GM21619 (cell line): ENCODE results near the gene CASQ2.
A peak's percentile ranks its signal among the peaks of the same experiment; 100 is the strongest.
"Not testable (repeated sequence)": the region's sequence is repeated elsewhere in the genome, so short reads cannot be mapped to it uniquely, and the experiment has no call there.

Experiments used
- ATAC-seq: cut with Tn5 transposase; IDR thresholded peaks from one replicate; pipeline ENCODE4 v1.9.1; 2021; ENCODE audit not compliant: unreplicated experiment

Gene CASQ2

DNA sequence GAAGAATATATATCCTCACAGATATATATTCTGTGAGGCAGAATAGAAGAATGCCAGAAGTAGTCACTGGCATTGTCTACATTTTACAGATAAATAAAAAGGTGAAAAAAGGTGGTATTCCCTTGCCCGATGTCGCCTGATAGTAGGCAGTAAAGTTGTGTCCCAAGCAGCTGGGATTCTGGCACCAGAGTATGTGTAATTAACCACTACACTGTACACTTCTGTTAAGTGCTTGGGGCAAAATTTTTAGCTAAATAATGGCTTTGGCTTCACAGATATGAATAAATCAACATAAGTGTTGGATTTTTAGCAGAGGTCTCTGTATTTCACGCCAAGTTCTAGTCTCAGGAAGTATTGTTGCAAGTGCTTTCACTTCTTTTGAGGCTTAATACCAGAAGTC is 13.3 kb upstream of the CASQ2 start:
- no peak for ATAC-seq

DNA sequence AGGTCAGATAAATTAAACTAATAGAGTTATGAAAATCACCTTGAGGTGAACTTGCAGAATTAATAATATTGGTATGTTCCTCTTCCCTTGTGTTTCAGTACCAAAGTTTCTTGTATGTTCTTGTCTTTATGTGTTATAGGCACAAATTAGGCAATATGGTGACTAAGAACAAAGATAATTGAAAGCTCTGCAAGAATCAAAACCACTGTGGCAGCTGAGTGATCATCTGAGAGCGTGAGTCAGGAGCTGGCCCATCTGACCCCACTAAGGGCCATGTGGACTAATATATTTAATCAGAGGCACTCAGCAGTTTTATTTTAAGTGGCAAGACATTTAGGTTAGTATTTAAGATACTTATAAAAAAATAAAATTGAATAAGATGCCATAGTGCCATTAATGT is 12.8 kb upstream of the CASQ2 start:
- no peak for ATAC-seq

DNA sequence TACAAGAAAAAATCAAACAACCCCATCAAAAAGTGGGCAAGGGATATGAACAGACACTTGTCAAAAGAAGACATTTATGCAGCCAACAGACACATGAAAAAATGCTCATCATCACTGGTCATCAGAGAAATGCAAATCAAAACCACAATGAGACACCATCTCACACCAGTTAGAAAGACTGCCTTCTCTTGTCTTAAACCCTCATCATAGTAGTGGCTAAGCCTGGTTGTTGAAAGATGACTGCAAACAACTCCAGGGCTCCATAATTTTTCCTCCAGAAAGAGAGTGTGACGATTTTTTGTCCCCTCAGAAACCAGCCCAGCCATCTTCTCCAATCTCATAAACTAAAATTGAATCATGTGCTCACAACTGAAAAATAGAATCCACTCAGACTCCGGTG is 12.1 kb upstream of the CASQ2 start:
- not testable (repeated sequence) for ATAC-seq

DNA sequence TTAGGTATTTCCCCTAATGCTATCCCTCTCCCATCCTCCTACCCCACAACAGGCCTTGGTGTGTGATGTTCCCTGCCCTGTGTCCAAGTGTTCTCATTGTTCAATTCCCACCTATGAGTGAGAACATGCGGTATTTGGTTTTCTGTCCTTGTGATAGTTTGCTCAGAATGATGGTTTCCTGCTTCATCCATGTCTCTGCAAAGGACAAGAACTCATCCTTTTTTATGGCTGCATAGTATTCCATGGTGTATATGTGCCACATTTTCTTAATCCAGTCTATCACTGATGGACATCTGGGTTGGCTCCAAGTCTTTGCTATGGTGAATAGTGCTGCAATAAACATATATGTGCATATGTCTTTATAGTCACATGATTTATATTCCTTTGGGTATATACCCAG is 10.6 kb upstream of the CASQ2 start:
- not testable (repeated sequence) for ATAC-seq

DNA sequence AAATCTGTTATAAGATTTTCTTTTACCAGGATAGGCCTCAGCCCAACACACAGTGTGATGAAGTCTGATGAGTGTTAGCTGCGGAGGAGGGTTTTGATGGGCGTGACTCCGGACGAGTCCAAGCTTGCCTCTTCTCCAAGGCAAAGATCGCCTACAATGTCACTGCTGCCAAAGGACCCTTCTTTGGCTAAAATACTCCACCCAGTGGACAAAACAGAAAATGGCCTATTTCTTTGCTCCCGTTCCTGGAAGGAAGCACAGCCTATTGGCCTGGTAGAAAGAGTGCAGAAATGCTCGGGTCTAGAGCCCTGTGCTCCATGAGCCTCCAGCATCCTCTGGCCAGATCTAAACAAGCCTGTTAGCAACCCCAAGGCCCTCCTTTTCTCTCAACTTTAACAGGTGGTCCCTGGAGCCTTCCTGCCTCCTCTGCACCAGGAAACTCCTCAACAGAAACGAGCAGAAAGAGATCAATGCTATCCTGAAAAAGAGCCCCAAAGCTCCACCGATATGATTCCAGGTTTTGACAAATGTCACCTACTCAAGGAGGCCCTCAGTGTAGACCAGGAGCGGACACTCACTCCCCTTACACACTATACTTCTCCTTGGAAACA is 3.4 kb upstream of the CASQ2 start:
- peak; percentile 92 for ATAC-seq

DNA sequence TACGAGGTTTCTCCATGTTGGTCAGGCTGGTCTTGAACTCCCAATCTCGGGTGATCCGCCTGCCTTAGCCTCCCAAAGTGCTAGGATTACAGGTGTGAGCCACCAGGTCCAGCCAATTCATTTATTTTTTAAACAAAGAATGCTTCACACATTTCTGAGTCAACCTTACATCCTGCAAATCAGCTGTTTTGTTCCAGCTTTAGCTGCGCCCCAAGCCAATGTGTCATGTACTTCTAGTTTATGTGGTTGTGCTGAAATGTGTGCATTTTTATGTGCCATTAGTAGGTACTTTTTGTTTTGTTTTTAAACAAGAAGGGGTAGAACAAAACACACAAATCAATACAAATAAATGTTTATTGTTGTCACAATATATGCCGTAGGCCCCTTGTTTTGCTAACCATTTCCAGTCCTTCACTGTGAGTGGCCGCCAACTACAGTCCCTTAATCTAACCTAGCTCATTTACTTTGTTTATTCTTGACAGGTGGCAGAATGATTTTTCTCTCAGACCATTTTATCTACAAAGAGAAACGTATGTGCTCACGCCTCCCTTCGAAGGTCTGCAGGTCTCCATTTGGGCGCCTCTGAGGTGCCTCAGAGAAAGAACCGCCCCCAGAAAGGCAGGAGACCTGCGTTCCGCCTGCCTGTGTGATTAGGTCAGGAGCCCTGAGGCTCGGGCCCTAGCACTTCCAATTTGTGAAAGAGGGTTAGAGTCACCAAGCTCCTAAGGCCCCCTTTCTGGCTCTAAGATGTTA is 2.8 kb upstream of the CASQ2 start:
- peak; percentile 27 for ATAC-seq

DNA sequence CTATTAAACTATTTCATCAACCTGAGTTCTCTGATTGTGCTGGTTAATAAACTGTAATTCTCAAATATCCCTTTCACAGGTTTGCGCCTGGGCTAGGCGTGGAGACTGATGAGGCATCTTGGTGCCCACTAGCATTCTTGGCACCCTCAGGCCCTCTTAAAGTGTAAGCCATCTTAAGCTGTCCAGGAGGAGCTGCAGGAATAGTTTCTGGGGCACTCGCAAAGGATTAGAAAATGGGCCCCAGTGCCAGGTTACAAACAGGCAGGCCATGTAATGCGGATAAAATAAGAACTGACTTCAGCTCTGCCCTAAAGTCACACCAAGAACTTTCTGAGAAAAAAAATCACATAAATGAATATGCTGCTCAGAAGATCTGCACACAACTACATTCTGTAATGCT is 1.1 kb downstream of the CASQ2 start:
- ATAC-seq, result no peak

DNA sequence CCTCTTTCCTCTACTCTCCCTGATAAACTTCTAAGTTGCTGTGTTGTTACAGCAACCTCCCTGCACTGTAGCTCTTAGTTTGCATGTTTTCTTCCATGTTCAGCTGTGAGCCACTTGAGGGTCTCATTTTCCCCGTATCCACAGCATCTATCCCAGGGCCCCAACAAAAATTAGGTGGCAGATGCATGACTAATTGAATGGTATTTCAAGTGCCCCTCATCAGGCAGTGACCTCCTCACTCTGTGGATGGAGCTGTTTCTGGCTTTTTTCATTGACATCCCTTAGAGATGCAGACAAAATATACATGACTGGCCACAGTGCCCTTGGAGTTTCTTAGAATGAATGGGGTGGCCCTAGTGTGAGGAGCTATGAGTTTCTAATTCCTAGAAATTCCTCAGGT is 3.4 kb downstream of the CASQ2 start:
- no peak for ATAC-seq

DNA sequence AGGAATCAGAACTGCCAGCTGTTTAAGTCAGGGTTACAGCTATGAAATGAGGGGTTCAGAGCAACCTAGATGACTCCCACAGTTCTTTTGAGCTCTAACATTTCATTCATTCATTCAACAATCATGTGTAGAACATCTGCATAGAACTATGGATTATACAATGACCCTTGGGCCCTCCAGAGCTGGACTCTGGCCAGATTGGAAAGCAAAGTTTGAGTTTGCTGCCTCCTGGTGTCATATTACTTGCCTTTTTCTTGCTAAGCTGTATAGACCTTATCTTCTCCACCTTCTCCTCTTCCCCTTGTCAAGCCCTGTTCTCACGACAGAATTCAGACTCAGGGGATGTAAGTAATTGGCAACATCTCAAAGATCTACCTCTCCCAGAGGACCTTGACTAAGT is 4.0 kb downstream of the CASQ2 start:
- ATAC-seq, result no peak

DNA sequence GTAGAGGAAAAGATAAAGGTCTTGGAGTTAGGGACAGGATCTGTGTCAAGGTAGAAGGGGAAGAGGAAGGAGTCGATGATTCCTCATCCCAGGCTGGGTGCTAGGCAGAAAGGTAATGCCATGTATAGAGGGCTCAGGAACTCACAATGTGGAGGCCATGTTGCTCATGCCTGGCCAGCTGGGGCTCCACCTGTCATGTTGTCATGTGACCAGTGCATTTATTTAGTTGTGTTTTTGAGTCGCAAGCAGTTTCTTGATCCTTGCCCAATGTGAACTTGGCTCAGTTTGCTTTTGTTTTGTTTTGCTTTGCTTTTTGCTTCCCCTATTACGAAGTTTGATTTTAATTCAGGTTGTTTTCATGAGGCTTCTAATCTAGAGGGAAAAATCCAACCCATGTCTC is 5.7 kb downstream of the CASQ2 start:
- no peak for ATAC-seq

DNA sequence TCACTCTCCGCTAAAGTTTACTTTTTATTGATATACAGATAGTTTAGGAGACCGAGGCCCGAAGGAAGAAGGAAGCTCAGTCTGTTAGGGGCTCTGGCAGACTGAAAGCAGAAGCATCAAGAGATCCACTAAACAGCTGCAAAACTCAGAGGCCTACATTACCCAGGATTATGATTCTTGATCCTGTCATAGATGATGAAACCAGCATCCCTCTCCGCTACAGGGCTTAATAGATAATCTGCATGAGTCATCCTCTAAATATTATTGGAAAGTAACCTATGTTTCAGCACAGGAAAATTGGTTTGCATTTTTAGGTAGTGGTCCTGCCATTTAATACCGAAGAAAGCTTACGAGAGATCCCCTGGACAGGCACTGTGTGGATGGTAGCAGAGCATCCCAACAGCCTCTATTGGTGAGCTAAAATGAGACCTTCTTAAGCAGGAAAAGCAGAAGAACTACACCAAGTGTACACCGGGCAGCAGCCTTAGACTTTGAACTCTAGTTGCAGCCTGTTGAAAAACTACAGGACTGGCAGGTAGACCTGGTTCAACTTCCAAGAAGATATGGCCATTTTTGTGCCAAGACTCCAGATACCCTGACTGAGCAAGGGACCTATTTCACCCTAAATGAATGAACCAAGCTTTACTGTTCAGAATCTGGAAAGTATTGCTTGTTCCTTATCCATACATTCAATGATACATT is 6.8 kb downstream of the CASQ2 start:
- ATAC-seq, result no peak

DNA sequence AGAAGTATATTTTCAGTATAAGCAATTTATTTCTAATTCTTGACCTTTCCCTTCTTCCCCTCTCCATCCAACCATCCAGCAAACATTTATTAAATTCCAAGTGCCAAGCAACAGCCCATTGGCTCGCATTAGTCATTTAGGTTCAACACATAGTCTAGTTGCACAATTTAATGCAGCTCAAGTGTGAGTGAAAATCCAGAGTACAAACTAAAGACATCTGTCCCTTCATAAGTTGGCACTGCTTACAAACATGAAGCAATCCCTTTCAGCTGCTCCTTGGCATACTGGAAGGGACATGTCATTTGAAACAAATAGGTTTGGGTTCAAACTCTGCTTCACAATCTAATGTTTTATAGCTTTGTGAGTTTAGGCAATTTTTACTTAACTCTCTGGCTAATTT is 10.7 kb downstream of the CASQ2 start:
- ATAC-seq, result no peak

DNA sequence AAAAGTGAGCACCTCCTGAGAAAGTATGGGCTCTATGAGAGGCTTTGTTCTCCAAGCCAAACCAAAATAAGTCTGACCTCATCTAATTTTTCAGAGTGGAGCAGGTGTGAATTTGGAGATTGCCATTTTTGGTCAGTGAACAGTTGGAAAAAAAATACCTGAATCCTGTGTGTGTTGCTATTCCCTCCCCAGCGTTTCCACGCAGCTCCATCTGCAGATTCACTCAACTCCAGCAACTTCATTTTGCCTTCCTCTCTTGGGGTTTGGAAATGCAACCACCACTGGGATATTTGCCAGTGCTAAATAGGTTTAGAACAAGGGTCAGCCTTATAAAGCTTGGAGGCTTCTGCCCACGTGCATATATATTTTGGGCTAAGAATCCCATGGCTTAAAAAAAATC is 11.2 kb downstream of the CASQ2 start:
- ATAC-seq, result no peak

DNA sequence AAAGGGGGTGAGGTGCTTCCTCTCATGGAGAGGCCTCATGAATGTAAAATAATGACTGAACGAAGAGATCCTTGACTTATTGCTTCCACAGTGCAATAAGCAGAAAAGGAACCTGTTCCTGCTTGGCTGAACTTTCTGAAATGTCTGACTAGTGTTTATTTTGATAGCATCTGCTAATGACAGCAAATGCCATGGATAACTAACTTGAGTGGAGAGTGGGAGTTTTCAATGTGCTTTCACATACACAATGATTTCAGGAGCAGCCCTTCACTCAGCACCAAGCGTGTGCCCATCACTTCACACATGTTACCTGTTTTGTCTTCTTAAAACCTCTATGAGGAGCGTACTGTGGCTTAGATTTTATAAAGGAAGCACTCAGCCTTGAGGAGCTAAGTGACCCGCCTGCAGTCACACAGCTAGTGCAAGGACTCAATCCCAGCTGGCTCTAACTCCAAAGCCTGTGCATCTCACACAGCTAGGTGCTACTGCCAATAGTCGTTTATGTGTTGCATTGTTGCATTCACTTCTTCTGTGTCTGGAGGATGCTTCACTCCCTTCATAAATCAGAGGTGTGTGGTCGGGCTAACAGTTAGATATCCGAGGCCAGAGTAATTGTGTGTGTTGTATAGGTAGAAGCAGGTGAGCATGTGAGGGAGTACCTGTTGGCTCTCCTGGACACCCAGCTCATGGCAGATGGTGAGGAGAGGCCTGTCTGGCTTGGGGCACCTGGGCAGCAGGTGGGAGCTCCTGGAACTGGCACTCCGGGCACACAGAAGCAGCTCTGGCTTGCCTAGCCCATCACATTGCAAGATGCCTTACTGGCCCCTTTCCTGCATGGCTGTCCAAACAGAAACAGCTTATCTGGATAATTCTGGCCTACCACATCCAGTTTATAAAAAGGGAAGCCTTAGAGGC is 12.8 kb downstream of the CASQ2 start:
- no peak for ATAC-seq

DNA sequence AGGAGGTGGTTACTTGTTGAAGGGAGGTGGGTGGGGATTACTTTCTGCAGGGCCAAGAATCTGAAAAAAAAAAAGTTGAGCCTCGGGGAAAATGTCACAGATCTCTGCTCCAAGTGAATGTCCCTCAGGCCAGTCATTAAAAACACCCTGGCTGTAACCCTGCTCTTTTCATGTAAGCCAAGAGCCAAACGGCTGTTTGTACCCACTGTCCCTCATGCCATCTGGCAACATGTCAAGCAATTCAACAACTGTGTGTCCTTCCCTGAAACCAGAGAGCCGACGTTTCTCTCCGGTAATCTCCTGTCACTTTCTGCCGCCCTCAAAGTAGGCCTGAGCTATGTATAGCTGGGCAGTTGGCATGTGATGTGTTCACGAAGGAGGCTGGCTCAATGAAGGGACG is 14.7 kb downstream of the CASQ2 start:
- no peak for ATAC-seq

DNA sequence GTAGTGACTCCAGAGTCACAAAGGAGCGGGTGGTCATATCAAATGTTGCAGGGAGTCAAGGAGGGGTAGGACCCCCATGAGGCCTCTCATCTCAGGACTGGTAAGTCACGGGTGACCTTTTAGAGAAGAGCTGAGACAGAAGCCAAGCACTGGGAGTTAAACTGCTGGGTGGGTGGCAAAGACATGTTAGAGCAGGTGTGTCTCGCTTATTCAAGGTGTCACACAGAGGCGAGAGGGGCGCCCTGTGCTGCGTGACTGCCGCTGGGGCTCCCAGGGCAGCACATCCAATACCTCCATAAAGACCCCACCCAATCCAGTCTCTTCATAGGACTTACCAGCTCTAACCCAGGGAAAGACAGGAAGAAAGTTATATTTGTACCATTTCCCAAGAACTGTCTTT is 15.2 kb downstream of the CASQ2 start:
- no peak for ATAC-seq

DNA sequence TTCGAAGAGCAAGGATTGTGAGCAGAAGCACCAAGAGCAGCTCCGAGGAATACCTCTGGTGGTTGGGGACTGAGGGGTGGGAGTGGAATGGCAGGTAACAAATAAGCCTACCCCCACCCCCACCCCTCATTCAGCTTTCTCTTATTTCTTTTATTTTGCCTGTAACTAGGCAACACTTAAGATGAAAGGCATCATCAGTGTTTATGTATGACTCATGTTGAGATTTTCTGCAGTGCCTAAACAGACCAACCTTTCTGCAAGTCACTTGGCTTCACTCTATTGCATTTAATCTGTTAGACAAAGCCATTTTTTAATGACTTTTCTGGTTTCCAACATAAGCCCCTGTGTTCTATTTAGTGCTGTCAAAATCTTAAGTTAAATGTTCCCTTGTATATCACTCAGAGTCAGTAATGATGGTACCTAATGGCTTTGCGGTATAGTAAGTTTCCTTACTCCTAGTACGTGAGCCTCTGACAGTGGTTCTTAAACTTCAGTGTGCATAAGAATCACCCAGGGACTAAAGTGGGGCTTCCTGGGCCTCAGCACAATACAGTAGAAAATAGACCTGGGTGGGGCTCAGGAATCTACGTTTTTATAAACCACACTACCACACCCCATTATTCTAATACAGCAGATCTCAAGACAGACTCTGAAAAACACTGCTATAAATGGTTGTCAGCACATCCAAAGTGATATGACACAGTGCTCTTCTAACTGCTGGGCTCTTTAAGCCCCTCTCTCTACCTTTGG is 19.9 kb downstream of the CASQ2 start:
- no peak for ATAC-seq

DNA sequence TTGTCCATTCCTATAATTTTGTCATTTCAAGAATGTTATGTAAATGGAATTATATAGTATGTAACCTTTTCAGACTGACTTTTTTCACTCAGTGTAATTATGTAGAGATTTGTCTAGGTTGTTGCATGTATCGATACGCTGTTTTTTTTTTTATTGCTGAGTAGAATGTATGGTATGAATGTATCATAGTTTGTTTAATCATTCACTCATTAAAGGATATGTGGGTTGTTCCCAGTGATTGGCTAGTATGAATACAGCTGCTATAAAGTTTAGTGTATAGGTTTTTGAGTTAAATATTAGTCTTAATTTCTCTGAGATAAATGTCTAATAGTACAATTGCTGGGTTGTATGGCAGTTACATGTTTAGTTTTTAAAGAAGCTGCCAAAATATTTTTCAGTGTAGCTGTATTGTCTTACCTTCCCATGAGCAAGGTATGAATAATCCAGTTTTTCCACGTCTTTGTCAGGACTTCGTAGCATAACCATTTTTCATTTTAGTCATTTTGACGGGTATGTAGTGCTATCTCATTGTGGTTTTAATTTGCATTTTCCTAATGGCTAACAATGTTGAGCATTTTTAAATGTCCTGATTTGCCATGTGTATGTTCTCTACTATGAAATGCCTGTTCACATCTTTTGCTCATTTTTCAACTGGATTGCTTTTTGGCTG is 22.4 kb downstream of the CASQ2 start:
- ATAC-seq, result no peak

DNA sequence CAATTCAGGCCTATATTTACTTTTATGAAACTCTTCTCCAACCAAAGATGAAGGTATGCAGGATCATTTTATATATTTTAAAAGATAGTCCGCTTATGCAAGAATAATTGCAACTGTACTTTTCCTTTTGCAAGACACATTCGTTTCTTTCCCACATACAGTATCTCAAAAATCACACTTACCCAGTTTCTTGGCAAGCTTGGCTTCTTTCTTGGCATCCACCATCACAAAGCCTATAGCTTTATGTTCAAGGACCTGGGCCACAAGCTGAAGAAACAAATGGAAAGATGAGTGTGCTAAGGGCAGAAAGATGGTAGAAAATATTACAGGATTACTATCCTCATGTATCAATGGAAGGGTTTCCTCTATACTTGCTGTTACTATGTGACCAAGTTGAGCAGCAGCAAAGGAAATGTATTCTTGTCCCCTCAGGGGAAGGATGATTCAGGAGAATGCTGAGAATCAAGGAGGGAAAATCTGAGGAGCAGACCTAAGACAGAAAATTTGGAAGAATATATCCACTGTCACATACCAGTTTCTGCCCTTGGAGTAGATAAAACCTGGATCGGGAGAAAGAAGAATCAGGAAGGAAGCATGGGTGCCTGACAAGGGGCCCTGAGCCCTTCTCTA is 23.8 kb downstream of the CASQ2 start:
- ATAC-seq, result no peak

DNA sequence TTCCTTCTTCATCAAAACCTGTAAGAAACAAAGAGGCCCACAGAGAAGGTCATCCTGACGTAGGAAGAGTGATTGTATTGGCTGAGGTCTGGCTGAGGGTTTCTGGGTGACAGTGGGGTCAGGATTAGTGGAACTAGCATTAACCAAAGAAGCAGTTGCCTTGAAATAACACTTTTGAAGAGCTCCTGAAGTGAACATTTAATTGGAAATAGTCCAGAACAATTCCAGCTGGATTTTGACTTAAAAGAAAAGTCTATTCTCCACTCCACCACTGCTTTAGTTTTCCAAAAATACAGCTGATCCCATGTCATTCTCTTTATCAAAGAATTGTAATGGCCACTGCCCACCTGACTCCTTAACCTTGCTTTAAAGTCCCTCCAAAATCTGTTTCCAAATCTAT is 27.7 kb downstream of the CASQ2 start:
- ATAC-seq, result no peak
